GM23338 (cell line): ENCODE data around the gene DOP1B. TPM values are rescaled to one million over a fixed set of nuclear protein-coding genes. Genes with fewer than 3 reads are reported as not detected.
A peak's percentile ranks its signal among the peaks of the same experiment; 100 is the strongest.

Source experiments
- ATAC-seq: fragments of 200-7000 bp; cut with Tn5 transposase; 3 replicates; pipeline ENCODE4 v1.9.1; 2020
- DNase-seq: peaks from one replicate; pipeline ENCODE4 v3.0.0-alpha.2; 2015; ENCODE audit warnings: low spot score
- H2AFZ ChIP-seq: fragments of 200-600 bp; sonication (generic); 2 replicates; pipeline ENCODE4 v1.8.0; 2016; ENCODE audit warnings: antibody characterized with exemption, mild to moderate bottlenecking, moderate library complexity
- H3F3A ChIP-seq: fragments of 200-600 bp; sonication (generic); replicated peaks from 2 replicates; pipeline ENCODE4 v1.8.0; 2017; ENCODE audit warnings: antibody characterized with exemption, mixed run types, low read depth
- H3K27ac ChIP-seq: fragments of 200-600 bp; sonication (generic); 2 replicates; pipeline ENCODE4 v1.6.1; 2016; ENCODE audit warnings: low read depth
- H3K27me3 ChIP-seq: fragments of 200-600 bp; sonication (generic); 2 replicates; pipeline ENCODE4 v1.8.0; 2016; ENCODE audit warnings: mild to moderate bottlenecking, mixed run types, moderate library complexity; ENCODE audit not compliant: insufficient read depth
- H3K36me3 ChIP-seq: fragments of 200-600 bp; sonication (generic); 2 replicates; pipeline ENCODE4 v1.8.0; 2016; ENCODE audit warnings: mild to moderate bottlenecking; ENCODE audit not compliant: insufficient read depth
- H3K4me1 ChIP-seq: fragments of 200-600 bp; sonication (generic); 2 replicates; pipeline ENCODE4 v1.8.0; 2016; ENCODE audit warnings: mild to moderate bottlenecking, moderate library complexity; ENCODE audit not compliant: insufficient read depth
- H3K4me2 ChIP-seq: fragments of 200-600 bp; sonication (generic); 2 replicates; pipeline ENCODE4 v1.7.1; 2017; ENCODE audit warnings: mixed run types
- H3K4me3 ChIP-seq: fragments of 200-600 bp; sonication (generic); 2 replicates; pipeline ENCODE4 v1.6.1; 2016; ENCODE audit warnings: mixed run types
- H3K79me2 ChIP-seq: fragments of 200-600 bp; sonication (generic); replicated peaks from 2 replicates; pipeline ENCODE4 v1.8.0; 2017; ENCODE audit warnings: mild to moderate bottlenecking; ENCODE audit not compliant: insufficient read depth
- H3K9me2 ChIP-seq: fragments of 200-600 bp; sonication (generic); 2 replicates; pipeline ENCODE4 v1.8.0; 2017; ENCODE audit not compliant: insufficient read depth
- H4K20me1 ChIP-seq: fragments of 200-600 bp; sonication (generic); replicated peaks from 2 replicates; pipeline ENCODE4 v1.8.0; 2017; ENCODE audit warnings: mild to moderate bottlenecking; ENCODE audit not compliant: insufficient read depth
- H3K27ac Mint-ChIP-seq: 2 replicates; pipeline ENCODE4 v1.8.0; 2020; ENCODE audit warnings: inconsistent platforms, mild to moderate bottlenecking, moderate library complexity, mixed read lengths
- H3K27me3 Mint-ChIP-seq: 3 replicates; pipeline ENCODE4 v1.8.0; 2022; ENCODE audit warnings: low read depth, mild to moderate bottlenecking, moderate library complexity, mixed read lengths, inconsistent platforms; ENCODE audit not compliant: insufficient read depth, poor library complexity
- H3K36me3 Mint-ChIP-seq: 3 replicates; pipeline ENCODE4 v1.8.0; 2021; ENCODE audit warnings: low read depth, mild to moderate bottlenecking, inconsistent platforms, moderate library complexity, mixed read lengths
- H3K4me1 Mint-ChIP-seq: 3 replicates; pipeline ENCODE4 v1.8.0; 2020; ENCODE audit warnings: mild to moderate bottlenecking, inconsistent platforms, mixed read lengths
- H3K4me3 Mint-ChIP-seq: 3 replicates; pipeline ENCODE4 v1.8.0; 2021; ENCODE audit warnings: moderate library complexity, mild to moderate bottlenecking, inconsistent platforms, mixed read lengths
- H3K9me3 Mint-ChIP-seq: 3 replicates; pipeline ENCODE4 v1.8.0; 2020; ENCODE audit warnings: moderate library complexity, mild to moderate bottlenecking, inconsistent platforms, mixed read lengths
- CREB1 ChIP-seq: fragments of 250-450 bp; sonication (Bioruptor Pico); IDR thresholded peaks from 2 replicates; pipeline ENCODE4 v1.5.0; 2020; ENCODE audit warnings: low read depth, mild to moderate bottlenecking, moderate library complexity
- CTCF ChIP-seq, 2 experiments: fragments of 200-600 bp in 1 of 2; sonication (generic) in 1 of 2; conservative IDR thresholded peaks; 2 replicates each; pipeline versions ENCODE4 v1.5.1 to v1.6.1; 2016 to 2017; ENCODE audit warnings: antibody characterized with exemption in 2 of 2, low read depth in 2 of 2, mild to moderate bottlenecking in 2 of 2, moderate library complexity in 1 of 2
- ETS1 ChIP-seq: IDR thresholded peaks from 2 replicates; pipeline ENCODE4 v1.6.1; 2016; ENCODE audit warnings: antibody characterized with exemption
- EZH2 ChIP-seq: fragments of 200-600 bp; sonication (generic); IDR thresholded peaks from one replicate; pipeline ENCODE4 v1.8.0; 2017; ENCODE audit warnings: antibody characterized with exemption, mild to moderate bottlenecking, low read depth; ENCODE audit not compliant: unreplicated experiment
- EZH2phosphoT487 ChIP-seq: fragments of 200-600 bp; sonication (generic); IDR thresholded peaks from one replicate; pipeline ENCODE4 v1.8.1; 2018; ENCODE audit warnings: antibody characterized with exemption; ENCODE audit not compliant: unreplicated experiment
- POLR2AphosphoS5 ChIP-seq: IDR thresholded peaks from 2 replicates; pipeline ENCODE4 v1.6.1; 2016; ENCODE audit warnings: antibody characterized with exemption, low read depth
- ZNF331 ChIP-seq: fragments of 250-450 bp; sonication (Bioruptor Pico); IDR thresholded peaks from 2 replicates; pipeline ENCODE4 v1.5.0; 2020; ENCODE audit warnings: low read depth, mild to moderate bottlenecking, moderate library complexity
- ZNF462 ChIP-seq: fragments of 250-450 bp; sonication (Bioruptor Pico); IDR thresholded peaks from 2 replicates; pipeline ENCODE4 v1.5.0; 2020; ENCODE audit warnings: mild to moderate bottlenecking, moderate library complexity
- long read RNA-seq: library from polyadenylated mRNA; unstranded; transcript quantifications from one replicate; pipeline ENCODE4 v2.0.0, GENCODE V29; 2020; ENCODE audit not compliant: unreplicated experiment
- polyA plus RNA-seq: library from polyadenylated mRNA; unstranded; fragments of >200 nt; fragmentation: Nextera tagmentation; extraction: Ambion mirVana; gene quantifications from 2 replicates; pipeline ENCODE4 v1.2.1, GENCODE V29; 2016
- total RNA-seq: library from RNA; depleted of rRNA; stranded (reverse); fragments of >200 nt; shearing (Covaris generic); gene quantifications from 2 replicates; pipeline ENCODE4 v1.2.3, GENCODE V29; 2014; rRNA removed

Gene DOP1B
- total RNA-seq (9.9 and 18.0 TPM in 2 replicates), polyA plus RNA-seq (2.8 and 4.9 TPM in 2 replicates)
- long read RNA-seq, result 0 reads

- Histone ChIP-seq H3K4me3 (peak within 1 kb of the TSS; percentile 90), H3K36me3 (no peaks in the 10 kb centered on the region), H3K4me2 (peak within 1 kb of the TSS; percentile 94), H3F3A (peaks cover 4% of the 10 kb centered on the region; the same call in 1 of the 2 replicates), H3K4me1 (peaks cover 7% of the 10 kb centered on the region), H3K27ac (no peak within 1 kb of the TSS), H3K9me2 (no peaks in the 10 kb centered on the region), H4K20me1 (peaks cover 3% of the 10 kb centered on the region; the same call in 1 of the 2 replicates), H3K27me3 (peaks cover 27% of the 10 kb centered on the region), H2AFZ (peak within 1 kb of the TSS; percentile 99), H3K79me2 (no peaks in the 10 kb centered on the region)
- DNase-seq (peak; percentile 67), ATAC-seq (peak; percentile 39)
- Mint-ChIP-seq H3K4me1 (peaks cover 6% of the 10 kb centered on the region; the same call in 2 of the 3 replicates), H3K9me3 (no peaks in the 10 kb centered on the region), H3K27me3 (peaks cover 19% of the 10 kb centered on the region), H3K36me3 (no peaks in the 10 kb centered on the region), H3K27ac (no peak within 1 kb of the TSS), H3K4me3 (peak within 1 kb of the TSS; percentile 78)
- TF ChIP-seq EZH2phosphoT487 (no peak), POLR2AphosphoS5 (peak; percentile 59)
These were observed at the start of gene DOP1B for GRCh38 chr21:36156815-36157670. Gene DOP1B, plus strand, starts transcription at chr21:36156824. Its CDS starts 7,910 bp downstream, at chr21:36164734.

- Histone ChIP-seq H3K36me3 (peaks cover 40% of the 10 kb centered on the region), H3K27ac (peak overlapping the region; percentile 85), H2AFZ (no peak overlapping the region), H3K79me2 (peaks cover 35% of the 10 kb centered on the region), H3K4me3 (no peak overlapping the region), H3K4me2 (0 out of 2 replicates have a peak overlapping the region, but pooled peaks have one; percentile 55), H3K27me3 (no peaks in the 10 kb centered on the region), H3F3A (peaks cover 33% of the 10 kb centered on the region; the same call in 1 of the 2 replicates), H3K4me1 (peaks cover 36% of the 10 kb centered on the region), H4K20me1 (no peaks in the 10 kb centered on the region), H3K9me2 (no peaks in the 10 kb centered on the region)
- Mint-ChIP-seq H3K4me1 (peaks cover 52% of the 10 kb centered on the region), H3K9me3 (peaks cover 18% of the 10 kb centered on the region), H3K27ac (no peak overlapping the region), H3K36me3 (peaks cover 51% of the 10 kb centered on the region), H3K27me3 (peaks cover 22% of the 10 kb centered on the region), H3K4me3 (no peak overlapping the region)
- DNase-seq (no peak), ATAC-seq (no peak)
- TF ChIP-seq POLR2AphosphoS5 (no peak), ZNF462 (CRISPR knock-in tag) (no peak), CTCF (conservative IDR thresholded peaks at IDR 0.05; ENCODE audit: low read depth in 2 of 2) (no peak), EZH2 (no peak), EZH2phosphoT487 (no peak), ETS1 (no peak), CREB1 (CRISPR knock-in tag) (no peak), ZNF331 (CRISPR knock-in tag) (no peak)
These were observed 46.8 kb upstream of the DOP1B start for GRCh38 chr21:36109868-36110267.
